ENCODE measurements around the gene GNPTG.

The GNPTG gene

GRCh38 chr16:1341495-1342420 is 10.0 kb upstream of the GNPTG start:
- H3K9ac ChIP-seq (ENCODE audit: low read depth in 1 of 2, low read length in 2 of 2) = peak overlapping the region in 1 of 2 donors; percentile 38
- H3K4me1 ChIP-seq (ENCODE audit: control insufficient read depth in 1 of 2, insufficient read depth in 2 of 2, low read length in 2 of 2) = peaks cover 15 to 23% of the 10 kb centered on the region in 2 donors
- H3K4me3 ChIP-seq (ENCODE audit: low read depth in 1 of 2, low read length in 2 of 2) = peak overlapping the region; percentile 24 to 57
- peaks cover 2 to 4% of the 10 kb centered on the region in 2 donors for H3K27me3 ChIP-seq (ENCODE audit: control insufficient read depth in 1 of 2, insufficient read depth in 2 of 2, low read length in 2 of 2)
- no peak overlapping the region for H3K27ac ChIP-seq (ENCODE audit: low read depth, low read length)
- H3K36me3 ChIP-seq (ENCODE audit: control insufficient read depth in 1 of 2, insufficient read depth in 2 of 2, low read length in 2 of 2) = peaks cover 0 to 4% of the 10 kb centered on the region in 2 donors
- no peaks in the 10 kb centered on the region for H3K9me3 ChIP-seq (ENCODE audit: control insufficient read depth in 1 of 2, low read length in 2 of 2)

- peaks cover 0 to 4% of the 10 kb centered on the region in 2 donors for H3K36me3 ChIP-seq (ENCODE audit: control insufficient read depth in 1 of 2, insufficient read depth in 2 of 2, low read length in 2 of 2)
- H3K27me3 ChIP-seq (ENCODE audit: control insufficient read depth in 1 of 2, insufficient read depth in 2 of 2, low read length in 2 of 2) = peaks cover 0 to 4% of the 10 kb centered on the region in 2 donors
- H3K27ac ChIP-seq (ENCODE audit: low read depth, low read length) = no peak overlapping the region
- H3K4me1 ChIP-seq (ENCODE audit: control insufficient read depth in 1 of 2, insufficient read depth in 2 of 2, low read length in 2 of 2) = peaks cover 15 to 23% of the 10 kb centered on the region in 2 donors
- peak overlapping the region in 1 of 2 donors; percentile 47 for H3K9ac ChIP-seq (ENCODE audit: low read depth in 1 of 2, low read length in 2 of 2)
- H3K4me3 ChIP-seq (ENCODE audit: low read depth in 1 of 2, low read length in 2 of 2) = peak overlapping the region; percentile 59 to 74
- no peaks in the 10 kb centered on the region for H3K9me3 ChIP-seq (ENCODE audit: control insufficient read depth in 1 of 2, low read length in 2 of 2)
Observed at GRCh38 chr16:1342526-1343427, 9.0 kb upstream of the GNPTG start.

- Histone ChIP-seq H3K4me1 (ENCODE audit: control insufficient read depth in 1 of 2, insufficient read depth in 2 of 2, low read length in 2 of 2) (peaks cover 15 to 23% of the 10 kb centered on the region in 2 donors), H3K4me3 (ENCODE audit: low read depth in 1 of 2, low read length in 2 of 2) (peak overlapping the region; percentile 59 to 74), H3K27me3 (ENCODE audit: control insufficient read depth in 1 of 2, insufficient read depth in 2 of 2, low read length in 2 of 2) (peaks cover 0 to 4% of the 10 kb centered on the region in 2 donors), H3K36me3 (ENCODE audit: control insufficient read depth in 1 of 2, insufficient read depth in 2 of 2, low read length in 2 of 2) (peaks cover 0 to 11% of the 10 kb centered on the region in 2 donors), H3K9me3 (ENCODE audit: control insufficient read depth in 1 of 2, low read length in 2 of 2) (no peaks in the 10 kb centered on the region), H3K9ac (ENCODE audit: low read depth in 1 of 2, low read length in 2 of 2) (peak overlapping the region in 1 of 2 donors; percentile 47), H3K27ac (ENCODE audit: low read depth, low read length) (no peak overlapping the region)
Observed at GRCh38 chr16:1343428-1344242, 8.1 kb upstream of the GNPTG start.

GRCh38 chr16:1344499-1344898 is 7.2 kb upstream of the GNPTG start:
- no peaks in the 10 kb centered on the region for H3K9me3 ChIP-seq (ENCODE audit: control insufficient read depth in 1 of 2, low read length in 2 of 2)
- no peak overlapping the region for H3K27ac ChIP-seq (ENCODE audit: low read depth, low read length)
- peaks cover 0 to 20% of the 10 kb centered on the region in 2 donors for H3K36me3 ChIP-seq (ENCODE audit: control insufficient read depth in 1 of 2, insufficient read depth in 2 of 2, low read length in 2 of 2)
- no peak overlapping the region for H3K9ac ChIP-seq (ENCODE audit: low read depth in 1 of 2, low read length in 2 of 2)
- H3K27me3 ChIP-seq (ENCODE audit: control insufficient read depth in 1 of 2, insufficient read depth in 2 of 2, low read length in 2 of 2) = peaks cover 0 to 4% of the 10 kb centered on the region in 2 donors
- H3K4me3 ChIP-seq (ENCODE audit: low read depth in 1 of 2, low read length in 2 of 2) = no peak overlapping the region
- H3K4me1 ChIP-seq (ENCODE audit: control insufficient read depth in 1 of 2, insufficient read depth in 2 of 2, low read length in 2 of 2) = peaks cover 15 to 23% of the 10 kb centered on the region in 2 donors

GRCh38 chr16:1345087-1345486 is 6.6 kb upstream of the GNPTG start:
- Histone ChIP-seq H3K9ac (ENCODE audit: low read depth in 1 of 2, low read length in 2 of 2) (no peak overlapping the region), H3K27ac (ENCODE audit: low read depth, low read length) (no peak overlapping the region), H3K27me3 (ENCODE audit: control insufficient read depth in 1 of 2, insufficient read depth in 2 of 2, low read length in 2 of 2) (peaks cover 0 to 4% of the 10 kb centered on the region in 2 donors), H3K36me3 (ENCODE audit: control insufficient read depth in 1 of 2, insufficient read depth in 2 of 2, low read length in 2 of 2) (peaks cover 0 to 22% of the 10 kb centered on the region in 2 donors), H3K4me3 (ENCODE audit: low read depth in 1 of 2, low read length in 2 of 2) (no peak overlapping the region), H3K4me1 (ENCODE audit: control insufficient read depth in 1 of 2, insufficient read depth in 2 of 2, low read length in 2 of 2) (peaks cover 15 to 23% of the 10 kb centered on the region in 2 donors), H3K9me3 (ENCODE audit: control insufficient read depth in 1 of 2, low read length in 2 of 2) (no peaks in the 10 kb centered on the region)

- no peaks in the 10 kb centered on the region for H3K9me3 ChIP-seq (ENCODE audit: control insufficient read depth in 1 of 2, low read length in 2 of 2)
- H3K27me3 ChIP-seq (ENCODE audit: control insufficient read depth in 1 of 2, insufficient read depth in 2 of 2, low read length in 2 of 2) = peaks cover 0 to 4% of the 10 kb centered on the region in 2 donors
- H3K4me3 ChIP-seq (ENCODE audit: low read depth in 1 of 2, low read length in 2 of 2) = no peak overlapping the region
- H3K4me1 ChIP-seq (ENCODE audit: control insufficient read depth in 1 of 2, insufficient read depth in 2 of 2, low read length in 2 of 2) = peaks cover 22 to 31% of the 10 kb centered on the region in 2 donors
- no peak overlapping the region for H3K9ac ChIP-seq (ENCODE audit: low read depth in 1 of 2, low read length in 2 of 2)
- H3K36me3 ChIP-seq (ENCODE audit: control insufficient read depth in 1 of 2, insufficient read depth in 2 of 2, low read length in 2 of 2) = peaks cover 0 to 26% of the 10 kb centered on the region in 2 donors
- H3K27ac ChIP-seq (ENCODE audit: low read depth, low read length) = no peak overlapping the region
Observed at GRCh38 chr16:1345651-1346421, 5.9 kb upstream of the GNPTG start.

GRCh38 chr16:1346422-1347285 is 5.1 kb upstream of the GNPTG start:
- Histone ChIP-seq H3K27me3 (ENCODE audit: control insufficient read depth in 1 of 2, insufficient read depth in 2 of 2, low read length in 2 of 2) (no peaks in the 10 kb centered on the region), H3K9ac (ENCODE audit: low read depth in 1 of 2, low read length in 2 of 2) (no peak overlapping the region), H3K9me3 (ENCODE audit: control insufficient read depth in 1 of 2, low read length in 2 of 2) (no peaks in the 10 kb centered on the region), H3K27ac (ENCODE audit: low read depth, low read length) (no peak overlapping the region), H3K4me3 (ENCODE audit: low read depth in 1 of 2, low read length in 2 of 2) (no peak overlapping the region), H3K36me3 (ENCODE audit: control insufficient read depth in 1 of 2, insufficient read depth in 2 of 2, low read length in 2 of 2) (peaks cover 0 to 26% of the 10 kb centered on the region in 2 donors), H3K4me1 (ENCODE audit: control insufficient read depth in 1 of 2, insufficient read depth in 2 of 2, low read length in 2 of 2) (peaks cover 26 to 35% of the 10 kb centered on the region in 2 donors)

- H3K4me3 ChIP-seq (ENCODE audit: low read depth in 1 of 2, low read length in 2 of 2) = no peak overlapping the region
- H3K36me3 ChIP-seq (ENCODE audit: control insufficient read depth in 1 of 2, insufficient read depth in 2 of 2, low read length in 2 of 2) = peaks cover 0 to 26% of the 10 kb centered on the region in 2 donors
- peaks cover 23 to 33% of the 10 kb centered on the region in 2 donors for H3K4me1 ChIP-seq (ENCODE audit: control insufficient read depth in 1 of 2, insufficient read depth in 2 of 2, low read length in 2 of 2)
- no peaks in the 10 kb centered on the region for H3K27me3 ChIP-seq (ENCODE audit: control insufficient read depth in 1 of 2, insufficient read depth in 2 of 2, low read length in 2 of 2)
- no peaks in the 10 kb centered on the region for H3K9me3 ChIP-seq (ENCODE audit: control insufficient read depth in 1 of 2, low read length in 2 of 2)
- H3K9ac ChIP-seq (ENCODE audit: low read depth in 1 of 2, low read length in 2 of 2) = no peak overlapping the region
- H3K27ac ChIP-seq (ENCODE audit: low read depth, low read length) = no peak overlapping the region
Observed at GRCh38 chr16:1347286-1347855, 4.4 kb upstream of the GNPTG start.

All from duodenal mucosa (tissue), 2 donors.